HCT116 (cell line): ENCODE measurements around the gene BCL11A. TPM values are rescaled to one million over a fixed set of nuclear protein-coding genes. Genes with fewer than 3 reads are reported as not detected.
A peak's percentile ranks its signal among the peaks of the same experiment; 100 is the strongest.

Source experiments
- ATAC-seq: fragments of 200-7000 bp; cut with Tn5 transposase; 2 replicates; pipeline ENCODE4 v1.9.1; 2020; ENCODE audit warnings: mild to moderate bottlenecking, moderate library complexity
- BruUV-seq: library from RNA; stranded (reverse); fragments of 400-500 nt; replicated peaks from 2 replicates; lab custom pipeline; 2021; lab: Mats Ljungman, UMichigan
- CTCF ChIA-PET: fragments of 300-600 bp; sonication (Branson Sonifier 250); formaldehyde crosslinking; loops from one replicate; lab custom pipeline; 2021; ENCODE audit warnings: antibody characterized with exemption; lab: Charles Lee
- POLR2A ChIA-PET: fragments of 300-600, 350-600 bp; sonication (Branson Sonifier 250); formaldehyde crosslinking; loops from one replicate; lab custom pipeline; 2021; ENCODE audit warnings: antibody characterized with exemption; lab: Charles Lee
- RAD21 ChIA-PET, 2 experiments: fragments of 300-600 bp; sonication (Branson Sonifier 250); formaldehyde crosslinking; loops; one replicate each; lab custom pipeline; 2023; ENCODE audit warnings: low total read pairs in 2 of 2; ENCODE audit not compliant: uncharacterized antibody in 2 of 2, unreplicated experiment in 2 of 2, low non-redundant PET in 1 of 2; lab: Charles Lee
- DNase-seq: peaks from one replicate; pipeline ENCODE4 v3.0.0-alpha.2; 2010; ENCODE audit warnings: low read depth, low spot score
- H2AFZ ChIP-seq: fragments of 200-600 bp; shearing (Covaris generic), sonication (generic); 2 replicates; pipeline ENCODE4 v1.6.1; 2017; ENCODE audit warnings: low read depth, mixed run types, mixed read lengths, antibody characterized with exemption, low read length; ENCODE audit not compliant: poor library complexity, severe bottlenecking
- H3K27ac ChIP-seq: 2 replicates; pipeline ENCODE4 v1.5.1; 2012; ENCODE audit warnings: low read depth, low read length
- H3K27me3 ChIP-seq: fragments of 200-600 bp; sonication (generic); 2 replicates; pipeline ENCODE4 v1.6.1; 2016; ENCODE audit warnings: mixed run types, low read length, mixed read lengths; ENCODE audit not compliant: insufficient read depth
- H3K36me3 ChIP-seq, 2 experiments: fragments of 200-500 bp in 1 of 2; fragments of 200-600 bp in 1 of 2; sonication (Bioruptor generic) in 1 of 2; sonication (generic) in 1 of 2; 2 replicates each; pipeline versions ENCODE4 v1.5.1 to v1.6.1; 2014 to 2016; ENCODE audit warnings: low read length in 2 of 2, inconsistent platforms in 1 of 2, mixed read lengths in 1 of 2, mixed run types in 1 of 2; ENCODE audit not compliant: insufficient read depth in 2 of 2, control insufficient read depth in 1 of 2
- H3K4me1 ChIP-seq, 2 experiments: fragments of 200-600 bp in 1 of 2; sonication (generic) in 1 of 2; 2 replicates each; pipeline versions ENCODE4 v1.5.1 to v1.6.1; 2012 to 2017; ENCODE audit warnings: low read length in 2 of 2, inconsistent platforms in 1 of 2, mild to moderate bottlenecking in 1 of 2, mixed read lengths in 1 of 2, mixed run types in 1 of 2, moderate library complexity in 1 of 2; ENCODE audit not compliant: insufficient read depth in 2 of 2, control insufficient read depth in 1 of 2
- H3K4me2 ChIP-seq: fragments of 200-600 bp; sonication (generic); 2 replicates; pipeline ENCODE4 v1.6.1; 2017; ENCODE audit warnings: mixed run types, low read length, mixed read lengths
- H3K4me3 ChIP-seq, 2 experiments: fragments of 200-600 bp in 1 of 2; sonication (generic) in 1 of 2; replicated peaks in 1 of 2; 2 replicates each; pipeline ENCODE4 v1.5.1; 2011 to 2016; ENCODE audit warnings: low read length in 2 of 2, control low read depth in 1 of 2, low read depth in 1 of 2, mild to moderate bottlenecking in 1 of 2, mixed read lengths in 1 of 2, mixed run types in 1 of 2
- H3K79me2 ChIP-seq: fragments of 200-600 bp; sonication (generic); 2 replicates; pipeline ENCODE4 v1.6.1; 2017; ENCODE audit warnings: mild to moderate bottlenecking, mixed run types, low read length, moderate library complexity, mixed read lengths; ENCODE audit not compliant: insufficient read depth
- H3K9ac ChIP-seq: fragments of 200-600 bp; sonication (generic); 2 replicates; pipeline ENCODE4 v1.6.1; 2016; ENCODE audit warnings: low read length, mixed read lengths
- H3K9me2 ChIP-seq: fragments of 200-600 bp; sonication (generic), shearing (Covaris generic); 2 replicates; pipeline ENCODE4 v1.6.1; 2017; ENCODE audit warnings: mixed run types, mild to moderate bottlenecking, moderate library complexity; ENCODE audit not compliant: insufficient read depth
- H3K9me3 ChIP-seq, 2 experiments: fragments of 200-500 bp in 1 of 2; fragments of 200-600 bp in 1 of 2; sonication (Bioruptor generic) in 1 of 2; sonication (generic) in 1 of 2; 2 replicates each; pipeline ENCODE4 v1.6.1; 2014 to 2017; ENCODE audit warnings: low read length in 2 of 2, mixed read lengths in 2 of 2, inconsistent platforms in 1 of 2, low read depth in 1 of 2, mild to moderate bottlenecking in 1 of 2, mixed run types in 1 of 2, moderate library complexity in 1 of 2; ENCODE audit not compliant: control insufficient read depth in 1 of 2, insufficient read depth in 1 of 2
- H4K20me1 ChIP-seq: fragments of 200-600 bp; sonication (generic), shearing (Covaris generic); 2 replicates; pipeline ENCODE4 v1.6.1; 2017; ENCODE audit warnings: mixed run types, mild to moderate bottlenecking, moderate library complexity; ENCODE audit not compliant: insufficient read depth
- CBX3 ChIP-seq: IDR thresholded peaks from 2 replicates; pipeline ENCODE4 v1.6.1; 2012; ENCODE audit warnings: low read depth
- CEBPB ChIP-seq: IDR thresholded peaks from 2 replicates; pipeline ENCODE4 v1.6.1; 2012; ENCODE audit warnings: low read depth
- EGR1 ChIP-seq: IDR thresholded peaks from 2 replicates; pipeline ENCODE4 v1.6.1; 2012; ENCODE audit warnings: low read depth
- EZH2 ChIP-seq: fragments of 200-600 bp; sonication (generic); IDR thresholded peaks from 2 replicates; pipeline ENCODE4 v1.6.1; 2017; ENCODE audit warnings: antibody characterized with exemption, mixed run types
- FOSL1 ChIP-seq: IDR thresholded peaks from 2 replicates; pipeline ENCODE4 v1.6.1; 2012; ENCODE audit warnings: low read depth
- JUND ChIP-seq: IDR thresholded peaks from 2 replicates; pipeline ENCODE4 v1.6.1; 2012
- POLR2A ChIP-seq: IDR thresholded peaks from 2 replicates; pipeline ENCODE4 v1.7.0; 2011; ENCODE audit warnings: borderline replicate concordance; ENCODE audit not compliant: insufficient read depth, insufficient read length; ENCODE audit errors: extremely low read depth
- POLR2AphosphoS5 ChIP-seq: IDR thresholded peaks from 2 replicates; pipeline ENCODE4 v1.6.1; 2011; ENCODE audit warnings: mild to moderate bottlenecking, low read depth, low read length, moderate library complexity
- RAD21 ChIP-seq: IDR thresholded peaks from 2 replicates; pipeline ENCODE4 v1.6.1; 2012; ENCODE audit warnings: low read depth, mild to moderate bottlenecking
- SP1 ChIP-seq: IDR thresholded peaks from 2 replicates; pipeline ENCODE4 v1.6.1; 2012; ENCODE audit warnings: low read depth
- SRF ChIP-seq: IDR thresholded peaks from 2 replicates; pipeline ENCODE4 v1.6.1; 2012; ENCODE audit warnings: low read depth
- TCF7L2 ChIP-seq: IDR thresholded peaks from 2 replicates; pipeline ENCODE4 v1.7.0; 2011; ENCODE audit warnings: borderline replicate concordance, inconsistent platforms; ENCODE audit not compliant: insufficient read depth, insufficient read length; ENCODE audit errors: extremely low read depth
- ZFX ChIP-seq: fragments of 450-650 bp; IDR thresholded peaks from 2 replicates; pipeline ENCODE4 v1.6.1; 2017
- intact Hi-C: fragments of 100-400 bp; cut with micrococcal nuclease; formaldehyde crosslinking; loops from 2 replicates; pipeline ENCODE4 v1.10.0; 2022
- total RNA-seq: library from RNA; stranded (reverse); gene quantifications from one replicate; pipeline ENCODE4 v1.2.1, GENCODE V29; 2021; ENCODE audit not compliant: unreplicated experiment
- TF ChIP-seq, protein P1 (sequence below): IDR thresholded peaks from 2 replicates; pipeline ENCODE4 v1.6.1; 2012
- TF ChIP-seq, protein P2 (sequence below): IDR thresholded peaks from 2 replicates; pipeline ENCODE4 v1.6.1; 2012
- TF ChIP-seq, protein P3 (sequence below), 3 experiments: fragments of 200-600 bp in 1 of 3; sonication (generic) in 1 of 3; IDR thresholded peaks in 2 of 3; conservative IDR thresholded peaks in 1 of 3; 2 replicates each; pipeline ENCODE4 v1.5.1; 2012 to 2017; ENCODE audit warnings: low read depth in 2 of 3, low read length in 2 of 3, antibody characterized with exemption in 1 of 3, borderline replicate concordance in 1 of 3, control low read depth in 1 of 3, mild to moderate bottlenecking in 1 of 3, mixed read lengths in 1 of 3, mixed run types in 1 of 3, moderate library complexity in 1 of 3; ENCODE audit not compliant: insufficient read depth in 1 of 3
- TF ChIP-seq, protein P4 (sequence below): IDR thresholded peaks from 2 replicates; pipeline ENCODE4 v1.6.1; 2011; ENCODE audit warnings: mild to moderate bottlenecking, low read length, moderate library complexity; ENCODE audit not compliant: insufficient replicate concordance; ENCODE audit errors: extremely low read depth
- TF ChIP-seq, protein P5 (sequence below): IDR thresholded peaks from 2 replicates; pipeline ENCODE4 v1.6.1; 2012; ENCODE audit warnings: low read depth

BCL11A gene
- total RNA-seq, 1 experiment from 2014 or later = 0.71 TPM

DNA sequence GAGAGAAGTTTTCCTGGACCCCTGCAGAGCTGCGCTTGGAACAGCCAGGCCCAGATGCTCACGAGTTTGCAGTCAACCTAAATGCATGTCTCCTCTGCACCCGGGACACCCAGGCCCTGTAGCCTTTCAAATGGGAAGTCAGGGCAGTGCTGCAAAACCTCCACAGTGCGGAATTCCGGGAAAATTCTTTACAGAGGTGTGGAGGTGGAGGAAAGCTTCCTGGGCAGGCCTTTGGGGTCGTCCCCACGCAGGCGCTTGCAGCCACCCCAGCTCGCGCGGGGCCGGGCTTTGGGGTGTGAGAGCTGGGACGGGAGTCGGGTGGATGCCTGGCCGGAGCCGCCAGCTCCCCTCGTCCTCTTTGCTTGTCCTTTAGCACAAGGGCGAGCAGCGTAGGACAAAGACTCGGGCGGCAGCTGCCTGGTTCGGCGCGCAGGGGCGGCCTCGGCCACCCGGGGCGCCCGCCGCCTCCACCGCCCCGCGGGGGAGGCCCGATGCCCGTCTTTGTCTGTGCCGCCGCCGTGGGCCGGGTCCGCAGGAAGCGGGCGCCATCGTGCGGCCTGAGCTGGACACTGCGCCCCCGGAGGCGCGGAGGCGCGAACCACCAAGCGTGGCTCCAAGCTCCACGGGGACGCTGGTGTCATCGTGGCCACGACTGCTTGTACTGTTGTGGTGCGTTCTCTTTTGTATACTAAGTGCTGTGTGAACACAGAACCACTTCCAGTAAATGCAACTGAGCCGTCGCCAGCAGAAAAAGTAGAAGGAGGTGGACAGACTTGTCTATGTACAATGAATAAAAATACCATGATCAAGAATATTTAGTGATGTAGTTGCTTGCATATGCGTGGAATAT lies 28.2 kb upstream of the BCL11A start:
- CTCF ChIA-PET = interaction anchor here (0.6 to 2.8 kb wide), 17 partner anchors 10 to 1819 kb away, joined by 3 to 38 read pairs (median 6); no protein-coding TSS in a partner anchor
- Histone ChIP-seq H3K9ac (no peak overlapping the region; the same call in 1 of the 2 replicates), H3K4me1 (peaks cover 0 to 14% of the 10 kb centered on the region in 2 experiments; a peak in 2 of 4 replicates), H3K9me2 (no peaks in the 10 kb centered on the region), H2AFZ (peak overlapping the region; percentile 97), H4K20me1 (no peaks in the 10 kb centered on the region), H3K36me3 (no peaks in the 10 kb centered on the region), H3K4me2 (peak overlapping the region; percentile 70), H3K79me2 (no peaks in the 10 kb centered on the region), H3K4me3 (peak overlapping the region; percentile 26 to 43), H3K27ac (no peak overlapping the region), H3K27me3 (peaks cover 5% of the 10 kb centered on the region; the same call in 1 of the 2 replicates), H3K9me3 (no peaks in the 10 kb centered on the region)
- no TSS peak for BruUV-seq
- DNase-seq (no peak), ATAC-seq (peak; percentile 93)
- POLR2A ChIA-PET = interaction anchor here (0.6 to 0.7 kb wide), 2 partner anchors 28 to 39 kb away, joined by 3 read pairs; partner anchors contain the start of gene BCL11A
- intact Hi-C loops = no loop called here
- RAD21 ChIA-PET = interaction anchor here in 1 of 2 experiments (0.6 to 1.3 kb wide), 3 partner anchors 21 to 33 kb away, joined by 3 to 5 read pairs (median 3); no protein-coding TSS in a partner anchor
- TF ChIP-seq, protein P1, sequence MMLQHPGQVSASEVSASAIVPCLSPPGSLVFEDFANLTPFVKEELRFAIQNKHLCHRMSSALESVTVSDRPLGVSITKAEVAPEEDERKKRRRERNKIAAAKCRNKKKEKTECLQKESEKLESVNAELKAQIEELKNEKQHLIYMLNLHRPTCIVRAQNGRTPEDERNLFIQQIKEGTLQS = no peak
- TF ChIP-seq, protein P2, sequence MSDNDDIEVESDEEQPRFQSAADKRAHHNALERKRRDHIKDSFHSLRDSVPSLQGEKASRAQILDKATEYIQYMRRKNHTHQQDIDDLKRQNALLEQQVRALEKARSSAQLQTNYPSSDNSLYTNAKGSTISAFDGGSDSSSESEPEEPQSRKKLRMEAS = peak; percentile 60; the same call in 1 of the 2 replicates
- peak; percentile 94 for TF ChIP-seq TCF7L2
- TF ChIP-seq SP1 = no peak
- no peak for TF ChIP-seq JUND
- TF ChIP-seq CEBPB = no peak
- no peak for TF ChIP-seq EZH2
- TF ChIP-seq RAD21 = peak; percentile 85
- TF ChIP-seq CBX3 = 0 out of 2 replicates have a peak, but pooled peaks have one; percentile 52
- TF ChIP-seq POLR2A = no peak
- TF ChIP-seq EGR1 = peak; percentile 36; the same call in 1 of the 2 replicates
- TF ChIP-seq ZFX = no peak
- TF ChIP-seq, protein P3, sequence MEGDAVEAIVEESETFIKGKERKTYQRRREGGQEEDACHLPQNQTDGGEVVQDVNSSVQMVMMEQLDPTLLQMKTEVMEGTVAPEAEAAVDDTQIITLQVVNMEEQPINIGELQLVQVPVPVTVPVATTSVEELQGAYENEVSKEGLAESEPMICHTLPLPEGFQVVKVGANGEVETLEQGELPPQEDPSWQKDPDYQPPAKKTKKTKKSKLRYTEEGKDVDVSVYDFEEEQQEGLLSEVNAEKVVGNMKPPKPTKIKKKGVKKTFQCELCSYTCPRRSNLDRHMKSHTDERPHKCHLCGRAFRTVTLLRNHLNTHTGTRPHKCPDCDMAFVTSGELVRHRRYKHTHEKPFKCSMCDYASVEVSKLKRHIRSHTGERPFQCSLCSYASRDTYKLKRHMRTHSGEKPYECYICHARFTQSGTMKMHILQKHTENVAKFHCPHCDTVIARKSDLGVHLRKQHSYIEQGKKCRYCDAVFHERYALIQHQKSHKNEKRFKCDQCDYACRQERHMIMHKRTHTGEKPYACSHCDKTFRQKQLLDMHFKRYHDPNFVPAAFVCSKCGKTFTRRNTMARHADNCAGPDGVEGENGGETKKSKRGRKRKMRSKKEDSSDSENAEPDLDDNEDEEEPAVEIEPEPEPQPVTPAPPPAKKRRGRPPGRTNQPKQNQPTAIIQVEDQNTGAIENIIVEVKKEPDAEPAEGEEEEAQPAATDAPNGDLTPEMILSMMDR (IDR thresholded peaks at IDR 0.05 in 2 of 3, conservative IDR thresholded peaks at IDR 0.05 in 1 of 3; ENCODE audit: borderline replicate concordance in 1 of 3, insufficient read depth in 1 of 3, low read depth in 2 of 3, low read length in 2 of 3) = peak; percentile 56 to 89 (median 87); a peak in 5 of 6 replicates
- TF ChIP-seq SRF = no peak
- no peak for TF ChIP-seq FOSL1
- TF ChIP-seq, protein P4, sequence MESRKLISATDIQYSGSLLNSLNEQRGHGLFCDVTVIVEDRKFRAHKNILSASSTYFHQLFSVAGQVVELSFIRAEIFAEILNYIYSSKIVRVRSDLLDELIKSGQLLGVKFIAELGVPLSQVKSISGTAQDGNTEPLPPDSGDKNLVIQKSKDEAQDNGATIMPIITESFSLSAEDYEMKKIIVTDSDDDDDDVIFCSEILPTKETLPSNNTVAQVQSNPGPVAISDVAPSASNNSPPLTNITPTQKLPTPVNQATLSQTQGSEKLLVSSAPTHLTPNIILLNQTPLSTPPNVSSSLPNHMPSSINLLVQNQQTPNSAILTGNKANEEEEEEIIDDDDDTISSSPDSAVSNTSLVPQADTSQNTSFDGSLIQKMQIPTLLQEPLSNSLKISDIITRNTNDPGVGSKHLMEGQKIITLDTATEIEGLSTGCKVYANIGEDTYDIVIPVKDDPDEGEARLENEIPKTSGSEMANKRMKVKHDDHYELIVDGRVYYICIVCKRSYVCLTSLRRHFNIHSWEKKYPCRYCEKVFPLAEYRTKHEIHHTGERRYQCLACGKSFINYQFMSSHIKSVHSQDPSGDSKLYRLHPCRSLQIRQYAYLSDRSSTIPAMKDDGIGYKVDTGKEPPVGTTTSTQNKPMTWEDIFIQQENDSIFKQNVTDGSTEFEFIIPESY = no peak
- no peak for TF ChIP-seq POLR2AphosphoS5
- TF ChIP-seq, protein P5, sequence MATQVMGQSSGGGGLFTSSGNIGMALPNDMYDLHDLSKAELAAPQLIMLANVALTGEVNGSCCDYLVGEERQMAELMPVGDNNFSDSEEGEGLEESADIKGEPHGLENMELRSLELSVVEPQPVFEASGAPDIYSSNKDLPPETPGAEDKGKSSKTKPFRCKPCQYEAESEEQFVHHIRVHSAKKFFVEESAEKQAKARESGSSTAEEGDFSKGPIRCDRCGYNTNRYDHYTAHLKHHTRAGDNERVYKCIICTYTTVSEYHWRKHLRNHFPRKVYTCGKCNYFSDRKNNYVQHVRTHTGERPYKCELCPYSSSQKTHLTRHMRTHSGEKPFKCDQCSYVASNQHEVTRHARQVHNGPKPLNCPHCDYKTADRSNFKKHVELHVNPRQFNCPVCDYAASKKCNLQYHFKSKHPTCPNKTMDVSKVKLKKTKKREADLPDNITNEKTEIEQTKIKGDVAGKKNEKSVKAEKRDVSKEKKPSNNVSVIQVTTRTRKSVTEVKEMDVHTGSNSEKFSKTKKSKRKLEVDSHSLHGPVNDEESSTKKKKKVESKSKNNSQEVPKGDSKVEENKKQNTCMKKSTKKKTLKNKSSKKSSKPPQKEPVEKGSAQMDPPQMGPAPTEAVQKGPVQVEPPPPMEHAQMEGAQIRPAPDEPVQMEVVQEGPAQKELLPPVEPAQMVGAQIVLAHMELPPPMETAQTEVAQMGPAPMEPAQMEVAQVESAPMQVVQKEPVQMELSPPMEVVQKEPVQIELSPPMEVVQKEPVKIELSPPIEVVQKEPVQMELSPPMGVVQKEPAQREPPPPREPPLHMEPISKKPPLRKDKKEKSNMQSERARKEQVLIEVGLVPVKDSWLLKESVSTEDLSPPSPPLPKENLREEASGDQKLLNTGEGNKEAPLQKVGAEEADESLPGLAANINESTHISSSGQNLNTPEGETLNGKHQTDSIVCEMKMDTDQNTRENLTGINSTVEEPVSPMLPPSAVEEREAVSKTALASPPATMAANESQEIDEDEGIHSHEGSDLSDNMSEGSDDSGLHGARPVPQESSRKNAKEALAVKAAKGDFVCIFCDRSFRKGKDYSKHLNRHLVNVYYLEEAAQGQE = no peak
